GM21619 (cell line): ENCODE results near the gene GCG.

Experiments used
- ATAC-seq: cut with Tn5 transposase; IDR thresholded peaks from one replicate; pipeline ENCODE4 v1.9.1; 2021; ENCODE audit not compliant: unreplicated experiment

The GCG gene

GRCh38 chr2:162106146-162106551 is 45.9 kb downstream of the GCG start:
- no peak for ATAC-seq

- ATAC-seq, result no peak
Observed at GRCh38 chr2:162103443-162104009, 48.5 kb downstream of the GCG start.

DNA sequence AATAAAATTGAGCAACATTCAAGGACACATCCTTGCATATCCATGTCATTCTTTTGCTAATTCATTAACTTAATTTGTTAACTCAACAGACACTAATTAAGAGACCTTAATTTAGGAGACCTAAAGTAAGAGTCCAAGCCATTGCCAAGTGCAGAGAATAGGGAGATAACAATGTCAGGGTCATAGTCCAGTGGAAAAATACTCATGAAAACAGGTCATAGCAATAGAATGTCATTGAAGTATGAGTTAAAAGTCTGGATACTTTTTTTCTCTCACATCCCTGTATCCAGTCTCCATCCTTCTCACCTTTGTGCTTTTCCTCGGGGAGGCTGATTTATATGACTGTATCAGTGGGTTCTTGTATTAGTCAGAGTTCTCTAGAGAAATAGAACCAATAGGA is 51.5 kb downstream of the GCG start:
- ATAC-seq, result no peak

DNA sequence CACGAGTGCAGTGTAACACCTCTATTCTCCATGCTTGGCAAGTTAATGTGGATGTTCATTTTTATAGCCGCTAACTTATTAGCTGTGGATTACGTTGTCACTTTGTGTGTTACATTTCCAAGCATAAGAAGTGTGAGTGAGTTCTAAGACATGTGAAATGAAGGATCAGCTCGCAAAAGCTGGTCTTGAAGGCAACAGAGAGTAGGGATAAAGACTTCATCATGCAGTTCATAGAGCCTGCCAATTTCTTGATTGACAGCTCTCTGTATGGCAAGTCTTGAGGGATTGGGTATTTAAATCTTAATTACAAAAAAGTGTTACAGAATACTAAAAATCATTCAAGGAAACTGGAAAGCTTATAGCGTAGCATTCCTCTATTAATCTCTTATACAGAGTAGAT is 52.2 kb downstream of the GCG start:
- no peak for ATAC-seq
